ENCODE data around the gene CEP20.
A peak's percentile ranks its signal among the peaks of the same experiment; 100 is the strongest.

Gene CEP20

DNA sequence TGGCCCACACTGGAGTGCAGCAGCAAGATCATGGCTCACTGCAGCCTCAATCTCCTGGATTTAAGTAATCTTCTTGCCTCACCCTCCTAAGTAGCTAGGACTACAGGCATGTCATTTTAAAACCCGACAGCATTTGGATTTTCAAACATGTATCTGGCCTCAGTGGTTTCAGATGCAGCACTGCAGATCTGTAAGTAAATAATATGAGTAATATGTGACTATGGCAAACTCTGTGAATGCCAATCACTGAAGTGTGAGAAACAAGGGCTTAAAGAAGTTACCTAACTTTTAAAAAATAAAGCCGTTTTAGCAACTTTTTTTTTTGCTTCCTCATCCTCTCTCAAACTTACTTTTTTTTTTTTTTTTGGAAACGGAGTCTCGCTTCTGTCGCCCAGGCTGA, 11.9 kb downstream of the CEP20 start:
- TF ChIP-seq, protein P1, sequence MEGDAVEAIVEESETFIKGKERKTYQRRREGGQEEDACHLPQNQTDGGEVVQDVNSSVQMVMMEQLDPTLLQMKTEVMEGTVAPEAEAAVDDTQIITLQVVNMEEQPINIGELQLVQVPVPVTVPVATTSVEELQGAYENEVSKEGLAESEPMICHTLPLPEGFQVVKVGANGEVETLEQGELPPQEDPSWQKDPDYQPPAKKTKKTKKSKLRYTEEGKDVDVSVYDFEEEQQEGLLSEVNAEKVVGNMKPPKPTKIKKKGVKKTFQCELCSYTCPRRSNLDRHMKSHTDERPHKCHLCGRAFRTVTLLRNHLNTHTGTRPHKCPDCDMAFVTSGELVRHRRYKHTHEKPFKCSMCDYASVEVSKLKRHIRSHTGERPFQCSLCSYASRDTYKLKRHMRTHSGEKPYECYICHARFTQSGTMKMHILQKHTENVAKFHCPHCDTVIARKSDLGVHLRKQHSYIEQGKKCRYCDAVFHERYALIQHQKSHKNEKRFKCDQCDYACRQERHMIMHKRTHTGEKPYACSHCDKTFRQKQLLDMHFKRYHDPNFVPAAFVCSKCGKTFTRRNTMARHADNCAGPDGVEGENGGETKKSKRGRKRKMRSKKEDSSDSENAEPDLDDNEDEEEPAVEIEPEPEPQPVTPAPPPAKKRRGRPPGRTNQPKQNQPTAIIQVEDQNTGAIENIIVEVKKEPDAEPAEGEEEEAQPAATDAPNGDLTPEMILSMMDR (IDR thresholded peaks at IDR 0.05; ENCODE audit: low read length, missing control alignments), result no peak
- no peak overlapping the region for H3K4me3 ChIP-seq (replicated peaks; ENCODE audit: low read depth, low read length)
- no peak for DNase-seq (ENCODE audit: low read depth)

DNA sequence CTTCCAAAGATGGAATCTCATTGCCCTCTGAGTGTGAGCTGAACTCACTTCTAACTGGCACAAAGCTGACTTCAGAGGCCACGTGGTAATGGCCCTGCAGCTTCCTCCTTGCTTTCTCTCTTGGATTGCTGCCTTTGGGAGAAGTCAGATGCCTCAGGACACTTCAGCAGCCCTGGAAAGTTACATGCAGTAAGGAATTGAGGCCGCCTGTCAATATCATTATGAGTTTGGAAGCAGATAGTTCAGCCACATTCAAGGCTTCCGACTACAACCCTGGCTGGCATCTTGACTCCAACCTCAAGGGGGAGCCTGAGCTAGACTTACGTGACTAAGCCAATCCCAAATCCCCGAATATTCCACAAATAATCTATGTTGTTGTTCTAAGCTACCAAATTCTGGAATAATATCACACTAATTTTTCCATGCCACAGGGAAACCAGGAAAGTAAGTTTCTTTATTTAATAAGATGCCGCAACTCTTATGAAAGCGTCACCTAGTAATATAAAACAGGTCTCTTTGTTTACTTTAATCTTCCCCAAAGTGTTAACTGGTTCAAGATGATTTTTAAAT, 13.6 kb downstream of the CEP20 start:
- H3K4me3 ChIP-seq (replicated peaks; ENCODE audit: low read depth, low read length), result no peak overlapping the region
- peak; percentile 84 for DNase-seq (ENCODE audit: low read depth)

DNA sequence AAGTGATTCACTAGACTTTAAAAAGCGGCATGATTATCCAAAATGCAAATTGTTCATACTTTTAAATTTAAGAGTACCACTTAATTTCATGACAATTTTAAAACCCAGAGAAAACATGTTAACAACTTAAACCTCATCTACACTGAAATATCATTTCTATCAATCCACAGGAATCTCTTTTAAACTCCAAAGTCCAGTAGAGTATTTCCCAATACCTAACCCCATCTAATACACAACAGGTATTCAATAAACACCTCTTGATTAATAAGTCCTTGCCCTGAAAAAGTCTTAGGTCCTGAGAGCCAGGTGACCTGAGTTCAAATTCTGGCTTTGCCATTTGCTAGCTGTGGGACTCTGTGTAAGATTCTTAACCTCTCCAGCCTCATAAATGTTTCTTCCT, 14.7 kb downstream of the CEP20 start:
- no peak for DNase-seq (ENCODE audit: low read depth)
- no peak overlapping the region for H3K4me3 ChIP-seq (replicated peaks; ENCODE audit: low read depth, low read length)

More for the DNA sequence above, 13.6 kb downstream of the CEP20 start:
- TF ChIP-seq, protein P1 (IDR thresholded peaks at IDR 0.05; ENCODE audit: low read length, missing control alignments), result peak; percentile 92

DNA sequence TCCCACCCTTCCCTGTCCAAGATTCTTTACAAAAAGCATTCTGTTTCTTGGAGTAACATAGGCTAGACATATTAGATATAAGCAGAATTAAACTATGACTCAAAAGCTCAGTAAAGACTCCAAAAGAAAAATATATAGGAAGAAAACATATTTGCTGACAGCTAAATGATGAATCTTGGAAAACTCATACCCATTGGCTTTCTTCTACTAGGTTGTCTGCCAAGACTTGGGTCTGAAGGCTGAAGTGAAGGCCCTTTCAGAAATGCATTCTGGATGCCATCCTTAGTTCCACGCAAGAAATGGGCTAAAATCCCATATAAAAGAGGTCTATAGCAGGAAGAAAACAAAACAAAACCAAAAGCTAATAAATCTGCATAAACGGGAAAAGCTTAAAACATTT, 15.1 kb downstream of the CEP20 start:
- TF ChIP-seq, protein P1 (IDR thresholded peaks at IDR 0.05; ENCODE audit: low read length, missing control alignments), result no peak
- DNase-seq (ENCODE audit: low read depth), result no peak
- H3K4me3 ChIP-seq (replicated peaks; ENCODE audit: low read depth, low read length), result no peak overlapping the region

More for the DNA sequence above, 14.7 kb downstream of the CEP20 start:
- TF ChIP-seq, protein P1 (IDR thresholded peaks at IDR 0.05; ENCODE audit: low read length, missing control alignments), result no peak

DNA sequence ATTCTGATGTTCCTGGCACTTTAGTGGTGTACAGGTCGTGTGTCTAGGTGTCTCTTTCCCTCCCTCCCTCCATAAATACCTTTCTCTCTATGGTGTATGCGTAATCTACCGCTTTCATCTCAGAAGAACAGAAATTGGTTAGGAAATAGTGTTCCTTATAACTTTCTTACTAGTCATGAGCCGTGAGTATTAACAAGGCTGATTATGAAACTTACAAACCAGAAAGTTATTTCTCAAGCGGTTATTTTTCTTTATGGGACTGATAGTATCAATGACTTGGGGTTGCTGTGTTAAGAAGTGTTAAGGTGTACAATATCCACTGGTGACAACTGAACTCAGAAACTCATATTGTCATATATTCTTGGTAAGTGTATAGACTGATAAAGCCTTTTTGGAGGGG, 18.4 kb downstream of the CEP20 start:
- TF ChIP-seq, protein P1 (IDR thresholded peaks at IDR 0.05; ENCODE audit: low read length, missing control alignments), result no peak
- no peak for DNase-seq (ENCODE audit: low read depth)
- H3K4me3 ChIP-seq (replicated peaks; ENCODE audit: low read depth, low read length), result no peak overlapping the region

DNA sequence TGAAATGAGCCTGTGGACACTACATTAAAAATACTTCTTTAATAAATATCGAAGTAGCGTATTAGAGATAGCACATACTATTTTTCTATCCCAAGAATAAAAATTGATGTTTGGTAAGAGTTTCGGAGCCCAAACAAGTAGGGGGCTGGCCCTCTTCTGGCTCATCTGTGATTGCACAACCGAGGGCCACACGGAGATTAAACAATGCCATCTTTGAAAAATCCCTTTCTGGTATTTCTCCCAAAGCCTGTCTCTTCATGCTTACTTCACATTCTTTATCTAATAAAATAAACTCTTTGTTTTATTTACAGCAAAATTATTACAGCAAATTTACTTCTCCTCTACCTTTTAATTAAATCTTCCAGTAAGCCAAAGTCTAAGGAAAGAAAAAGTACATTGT, 22.0 kb downstream of the CEP20 start:
- DNase-seq (ENCODE audit: low read depth), result no peak
- no peak overlapping the region for H3K4me3 ChIP-seq (replicated peaks; ENCODE audit: low read depth, low read length)
- TF ChIP-seq, protein P1 (IDR thresholded peaks at IDR 0.05; ENCODE audit: low read length, missing control alignments), result no peak

DNA sequence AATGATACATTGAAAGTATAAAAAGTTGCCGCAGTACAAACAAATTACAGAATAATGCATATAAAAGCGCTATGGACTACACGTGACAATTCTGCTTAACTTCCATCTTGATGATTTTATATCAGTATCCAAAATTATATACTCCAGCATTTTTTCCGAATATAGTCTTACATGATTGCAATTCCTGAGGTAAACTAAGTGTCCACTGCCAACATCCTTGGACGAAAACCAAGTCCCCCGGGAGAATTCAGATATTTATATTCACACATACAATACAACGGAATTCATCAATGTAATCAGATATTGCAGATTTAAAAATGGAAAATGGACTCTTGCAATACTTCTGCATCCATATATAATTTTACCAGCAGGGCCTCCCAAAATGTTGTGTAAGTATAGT, 22.7 kb downstream of the CEP20 start:
- no peak overlapping the region for H3K4me3 ChIP-seq (replicated peaks; ENCODE audit: low read depth, low read length)
- DNase-seq (ENCODE audit: low read depth), result peak; percentile 28
- TF ChIP-seq, protein P1 (IDR thresholded peaks at IDR 0.05; ENCODE audit: low read length, missing control alignments), result no peak
